ENCODE results near the gene SENP8.
"Not testable (repeated sequence)": the region's sequence is repeated elsewhere in the genome, so short reads cannot be mapped to it uniquely, and the experiment has no call there.

The SENP8 gene

DNA sequence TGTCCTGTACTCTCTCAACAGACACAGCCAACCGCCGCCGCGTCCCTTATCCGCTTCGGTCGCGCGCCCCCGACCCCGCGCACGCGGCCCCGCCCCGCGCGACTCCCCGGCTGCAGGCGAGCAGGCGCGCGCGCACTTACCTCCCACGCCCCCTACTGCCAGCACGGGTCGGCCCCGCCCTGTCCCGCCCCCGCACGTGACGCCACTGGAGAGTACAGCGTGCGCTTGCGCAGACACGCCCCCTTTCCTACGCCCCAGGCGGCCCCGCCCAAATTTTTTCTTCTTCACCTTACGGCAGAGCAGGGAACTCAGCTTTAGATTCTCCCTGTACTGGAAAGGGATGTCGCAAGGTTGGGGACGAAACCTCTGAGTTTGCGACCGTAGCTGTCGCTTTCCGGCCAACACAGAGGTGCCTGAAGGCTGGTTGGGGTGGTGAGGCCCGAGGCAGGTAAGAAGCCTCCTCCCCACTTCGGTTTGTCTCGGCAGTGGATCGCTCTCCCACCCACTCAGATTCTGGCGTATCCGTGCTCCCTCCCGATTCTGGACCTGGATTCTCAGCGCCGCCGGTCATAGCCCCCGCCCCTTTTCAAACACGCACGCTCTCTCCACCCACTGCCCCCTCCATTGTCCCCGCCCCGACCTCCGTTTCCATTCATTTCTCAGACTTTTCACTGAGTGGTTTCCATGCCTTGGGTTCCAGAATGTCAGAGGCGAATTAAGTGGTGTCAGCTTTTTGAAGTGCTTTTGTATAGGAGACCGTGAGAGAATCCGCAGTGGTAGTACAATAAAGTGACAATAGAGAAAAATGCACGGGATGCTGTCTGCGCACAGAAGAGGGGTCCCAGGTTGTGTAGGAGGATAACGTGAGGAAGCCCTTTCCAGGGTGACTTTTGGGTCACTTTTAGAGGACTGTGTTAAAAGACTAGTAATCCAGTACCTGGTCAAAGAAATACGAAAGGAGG lies at the start of gene SENP8, which contains the start of gene MYO9A:
SENP8 (plus strand) TSS at position 387 of the 962 bp plus-strand sequence. CDS start 21,221 bp downstream, outside the sequence.
MYO9A (minus strand) TSS at position 134 of the 962 bp plus-strand sequence. CDS start 71,587 bp downstream, outside the sequence.
- FAIRE-seq (peak; percentile 99), DNase-seq (ENCODE audit: insufficient read length, low spot score) (peak; percentile 96)

DNA sequence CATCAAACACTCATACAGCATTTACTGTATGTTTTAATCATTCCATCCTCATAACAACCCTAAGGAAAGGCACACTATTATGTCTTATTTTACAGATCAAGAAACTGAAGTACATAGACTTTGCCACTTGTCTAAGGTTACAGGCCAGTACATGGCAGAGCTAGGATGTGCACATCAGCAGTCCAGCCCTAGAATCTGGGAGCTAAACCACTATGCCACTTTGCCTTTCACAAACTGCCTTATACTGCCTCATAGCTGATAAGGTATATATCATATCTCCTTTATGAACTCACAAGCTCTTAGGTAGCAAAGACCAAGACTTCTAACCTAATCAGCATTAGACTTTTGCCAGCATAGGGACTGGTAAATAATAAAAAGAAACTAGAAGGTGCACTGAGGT lies 49.3 kb upstream of the SENP8 start:
- DNase-seq (ENCODE audit: insufficient read length, low spot score): no peak
- FAIRE-seq: no peak

GRCh38 chr15:72070817-72071447 lies 47.3 kb upstream of the SENP8 start:
- FAIRE-seq (no peak), DNase-seq (ENCODE audit: insufficient read length, low spot score) (no peak)

DNA sequence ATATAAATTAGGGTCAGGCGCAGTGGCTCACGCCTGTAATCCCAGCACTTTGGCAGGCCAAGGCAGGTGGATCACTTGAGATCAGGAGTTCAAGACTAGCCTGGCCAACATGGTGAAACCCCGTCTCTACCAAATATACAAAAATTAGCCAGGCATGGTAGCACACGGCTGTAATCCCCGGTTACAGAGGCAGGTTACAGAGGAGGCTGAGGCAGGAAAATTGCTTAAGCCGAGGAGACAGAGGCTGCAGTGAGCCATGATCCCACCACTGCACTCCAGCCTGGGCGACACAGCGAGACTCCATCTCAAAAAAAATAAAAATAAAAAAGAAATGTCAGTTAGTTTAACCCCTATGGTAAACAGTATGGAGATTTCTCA lies 46.8 kb upstream of the SENP8 start:
- FAIRE-seq; DNase-seq (ENCODE audit: insufficient read length, low spot score): not testable (repeated sequence)

DNA sequence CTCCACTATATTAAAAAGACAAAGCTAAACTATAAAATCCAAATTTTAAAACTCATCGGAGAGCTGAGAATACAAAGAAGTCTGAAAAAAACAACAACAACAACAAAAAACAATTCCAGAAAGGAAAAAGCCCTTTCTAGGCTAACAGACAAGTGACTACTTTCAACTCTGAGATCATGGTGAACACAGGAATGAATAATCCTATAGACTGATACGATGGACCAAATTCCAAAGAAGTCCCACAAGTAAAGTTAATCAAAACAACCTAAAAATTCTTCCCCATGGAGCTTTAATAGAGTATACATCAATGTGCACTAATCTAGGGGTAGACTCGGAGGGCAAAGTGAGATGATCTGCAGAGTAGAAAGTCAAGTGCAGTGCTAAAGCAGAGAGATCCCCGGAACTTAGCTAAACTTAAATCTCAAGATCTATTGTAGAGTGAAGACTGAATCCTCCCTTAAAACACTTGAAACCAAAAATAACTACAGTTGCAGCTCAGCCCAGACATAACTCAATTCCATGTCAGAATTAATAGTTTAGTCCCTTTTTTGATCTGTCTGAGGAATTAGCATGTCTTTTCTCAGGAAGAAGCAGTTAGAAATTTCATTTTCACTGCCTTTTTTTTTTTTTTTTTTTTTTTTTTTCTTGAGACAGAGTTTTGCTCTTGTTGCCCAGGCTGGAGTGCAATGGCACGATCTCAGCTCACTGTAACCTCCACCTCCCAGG lies 43.7 kb upstream of the SENP8 start:
- DNase-seq (ENCODE audit: insufficient read length, low spot score) (no peak), FAIRE-seq (no peak)

DNA sequence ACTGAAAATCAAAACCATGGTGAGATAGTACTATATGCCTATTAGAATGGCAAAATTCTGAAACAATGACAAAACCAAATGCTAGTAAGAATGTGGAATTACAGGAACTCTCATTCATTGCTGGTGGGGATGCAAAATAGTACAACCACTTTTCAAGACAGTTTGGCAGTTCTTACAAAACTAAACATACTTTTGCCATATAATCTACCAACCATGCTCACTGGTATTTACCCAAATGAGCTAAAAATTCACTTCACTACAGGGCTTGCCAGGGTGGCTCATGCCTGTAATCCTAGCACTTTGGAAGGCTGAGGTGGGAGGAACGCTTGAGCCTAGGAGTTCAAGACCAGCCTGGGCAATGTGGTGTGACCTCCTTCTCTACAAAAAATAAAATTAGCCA lies 40.3 kb upstream of the SENP8 start:
- no peak for DNase-seq (ENCODE audit: insufficient read length, low spot score)
- FAIRE-seq: peak; percentile 9

DNA sequence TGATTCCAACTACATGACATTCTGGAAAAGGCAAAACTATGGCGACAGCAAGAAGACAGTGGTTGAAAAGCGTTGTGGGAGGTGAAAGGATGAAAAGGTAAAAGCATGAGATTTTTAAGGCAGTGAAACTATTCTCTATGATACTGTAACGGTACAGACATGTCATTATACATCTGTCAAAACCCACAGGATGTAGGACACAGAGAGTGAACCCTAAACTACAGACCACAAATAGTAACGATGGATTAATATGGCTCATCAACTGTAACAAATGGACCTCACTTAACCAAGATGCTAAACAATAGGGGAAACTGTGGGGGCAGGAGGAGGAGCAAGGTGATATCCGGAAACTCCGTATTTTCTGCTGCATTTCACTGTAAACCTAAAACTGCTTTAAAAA lies 39.3 kb upstream of the SENP8 start:
- DNase-seq (ENCODE audit: insufficient read length, low spot score) (no peak), FAIRE-seq (no peak)

DNA sequence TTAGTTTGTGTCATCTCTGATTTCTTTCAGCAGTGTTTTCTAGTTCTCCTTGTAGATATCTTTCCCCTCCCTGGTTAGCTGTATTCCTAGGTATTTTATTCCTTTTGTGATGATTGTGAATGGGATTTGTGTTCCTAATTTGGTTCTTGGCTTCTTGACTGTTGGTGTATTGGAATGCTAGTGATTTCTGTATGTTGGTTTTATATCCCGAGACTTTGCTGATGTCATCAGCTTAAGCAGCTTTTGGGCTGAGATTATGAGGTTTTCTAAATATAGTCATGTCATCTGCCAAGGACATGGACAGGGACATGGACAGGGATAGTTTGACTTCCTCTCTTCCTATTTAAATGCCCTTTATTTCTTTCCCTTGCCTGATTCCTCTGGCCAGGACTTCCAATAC lies 36.0 kb upstream of the SENP8 start:
- FAIRE-seq (no peak), DNase-seq (ENCODE audit: insufficient read length, low spot score) (no peak)

DNA sequence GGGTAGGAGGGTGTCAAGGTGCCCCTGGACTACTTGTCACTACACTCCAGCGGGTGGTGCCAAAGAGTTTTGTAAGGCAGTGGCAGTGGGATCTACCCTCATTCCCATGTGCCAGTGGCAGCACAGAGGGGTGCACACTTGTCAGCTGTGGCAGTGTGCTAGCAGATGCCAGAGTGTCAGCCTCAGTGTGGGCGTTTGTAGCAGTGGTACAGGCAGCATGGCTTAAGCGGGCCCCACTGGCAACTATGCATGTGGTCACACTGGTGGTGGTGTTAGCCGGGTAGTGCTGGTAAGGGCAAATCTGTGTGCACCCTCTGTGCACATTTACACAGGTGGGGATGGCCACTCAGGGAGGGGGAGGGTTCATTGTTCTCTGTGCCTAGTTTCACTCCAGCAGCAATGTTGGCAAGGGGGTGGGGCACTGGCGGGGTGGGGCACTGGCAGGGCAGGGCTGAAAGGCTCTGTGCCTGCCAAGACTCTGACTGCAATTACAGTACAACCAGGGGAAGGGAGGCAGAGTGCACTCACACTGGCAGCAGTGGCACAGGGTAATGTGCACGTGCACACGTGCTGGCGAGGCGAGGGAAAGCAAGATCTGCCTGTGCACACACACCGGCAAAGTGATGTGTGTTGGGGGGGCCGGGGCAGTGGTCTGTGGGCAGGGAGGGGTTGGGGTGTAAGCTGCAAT lies 32.0 kb upstream of the SENP8 start:
- FAIRE-seq: peak; percentile 80
- DNase-seq (ENCODE audit: insufficient read length, low spot score): no peak

DNA sequence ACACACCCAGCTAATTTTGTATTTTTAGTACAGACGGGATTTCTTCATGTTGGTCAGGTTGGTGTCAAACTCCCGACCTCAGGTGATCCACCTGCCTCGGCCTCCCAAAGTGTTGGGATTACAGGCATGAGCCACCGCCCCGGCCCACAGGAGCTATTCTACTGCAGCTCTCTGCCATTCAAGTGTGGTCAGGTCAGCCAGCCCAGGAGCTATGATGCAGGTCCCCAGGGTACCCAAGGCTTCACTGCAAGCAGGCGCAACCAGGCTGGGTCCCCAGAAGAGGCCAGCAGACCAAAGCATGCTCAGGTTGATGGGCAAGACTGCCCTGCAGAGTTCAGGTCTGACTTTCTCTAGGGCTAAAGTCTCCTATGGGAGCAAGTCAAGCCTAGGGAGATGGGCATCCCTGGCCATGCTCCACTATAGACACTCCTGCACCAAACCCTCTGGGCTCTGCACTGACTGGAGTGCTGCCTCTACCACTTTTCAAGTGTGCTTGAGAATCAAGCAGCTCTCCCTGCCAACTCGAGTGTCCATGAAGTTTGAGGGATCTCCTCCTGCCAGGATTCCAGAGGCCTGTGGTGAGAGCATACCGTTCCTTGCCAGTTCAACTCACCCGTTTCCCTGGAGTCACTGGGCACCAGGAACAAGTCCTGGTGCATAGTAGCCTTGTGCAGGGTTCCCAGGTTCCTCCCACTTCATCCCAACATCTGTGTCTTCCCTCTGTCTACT lies 31.1 kb upstream of the SENP8 start:
- DNase-seq (ENCODE audit: insufficient read length, low spot score) (no peak), FAIRE-seq (no peak)

DNA sequence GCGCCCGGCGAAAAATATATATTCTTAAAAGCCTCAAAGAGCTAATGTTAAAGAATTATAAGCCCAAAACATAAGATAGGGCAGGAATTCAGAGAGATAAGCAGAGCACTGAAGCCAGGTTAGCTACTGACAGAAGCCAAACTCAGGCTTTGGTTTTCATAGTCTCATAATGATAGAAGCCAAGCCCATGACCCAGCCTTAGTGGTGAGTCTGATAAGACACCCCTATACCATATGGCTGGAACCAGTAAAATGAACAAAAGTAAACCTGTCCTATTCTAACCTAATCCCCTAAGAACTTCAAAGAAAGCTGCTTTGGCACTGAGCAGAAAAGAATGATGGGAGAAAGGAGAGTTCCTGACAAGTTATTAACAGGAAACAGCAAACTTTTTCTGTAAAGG lies 26.2 kb upstream of the SENP8 start:
- no peak for DNase-seq (ENCODE audit: insufficient read length, low spot score)
- no peak for FAIRE-seq

DNA sequence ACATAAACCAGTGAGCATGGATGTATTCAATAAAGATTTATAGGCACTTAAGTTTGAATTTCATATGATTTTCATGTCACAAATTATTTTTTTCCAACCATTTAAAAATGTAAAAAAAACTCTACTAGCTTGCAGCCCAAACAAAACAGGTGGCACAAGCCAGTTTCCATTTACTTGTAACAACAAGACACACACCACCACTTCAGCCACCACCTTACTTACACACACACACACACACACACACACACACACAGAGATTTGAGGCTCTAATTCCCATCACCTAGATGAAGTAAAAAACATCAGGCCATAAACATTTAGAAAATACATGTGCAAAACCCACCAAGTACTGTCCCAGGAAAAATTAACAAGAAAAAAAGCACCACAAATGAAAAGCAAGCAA lies 25.5 kb upstream of the SENP8 start:
- FAIRE-seq (no peak), DNase-seq (ENCODE audit: insufficient read length, low spot score) (no peak)

- FAIRE-seq: peak; percentile 49
These were observed 21.4 kb upstream of the SENP8 start for GRCh38 chr15:72096796-72097195.

DNA sequence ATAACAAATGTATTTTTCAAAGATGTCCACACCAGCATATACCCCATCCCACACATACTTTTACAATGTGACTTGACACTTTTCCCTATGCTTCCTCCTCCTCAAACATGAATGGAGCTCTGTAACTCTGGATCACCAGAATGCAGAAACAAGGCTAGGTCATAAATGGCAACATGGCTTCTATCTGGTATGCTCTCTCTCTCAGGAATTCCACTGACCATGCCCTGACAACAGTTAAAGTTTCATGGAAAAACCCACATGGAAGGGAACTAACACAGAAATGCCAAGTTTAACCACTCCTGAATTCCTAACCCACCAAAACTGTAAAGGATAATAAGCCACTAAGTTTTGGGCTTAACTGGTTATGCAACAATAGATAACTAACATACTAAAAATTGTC lies 20.2 kb upstream of the SENP8 start:
- no peak for FAIRE-seq
- DNase-seq (ENCODE audit: insufficient read length, low spot score): no peak

More at GRCh38 chr15:72096796-72097195, 21.4 kb upstream of the SENP8 start:
- DNase-seq (ENCODE audit: insufficient read length, low spot score): no peak

- DNase-seq (ENCODE audit: insufficient read length, low spot score): no peak
- no peak for FAIRE-seq
These were observed 19.0 kb upstream of the SENP8 start for GRCh38 chr15:72099155-72099554.

DNA sequence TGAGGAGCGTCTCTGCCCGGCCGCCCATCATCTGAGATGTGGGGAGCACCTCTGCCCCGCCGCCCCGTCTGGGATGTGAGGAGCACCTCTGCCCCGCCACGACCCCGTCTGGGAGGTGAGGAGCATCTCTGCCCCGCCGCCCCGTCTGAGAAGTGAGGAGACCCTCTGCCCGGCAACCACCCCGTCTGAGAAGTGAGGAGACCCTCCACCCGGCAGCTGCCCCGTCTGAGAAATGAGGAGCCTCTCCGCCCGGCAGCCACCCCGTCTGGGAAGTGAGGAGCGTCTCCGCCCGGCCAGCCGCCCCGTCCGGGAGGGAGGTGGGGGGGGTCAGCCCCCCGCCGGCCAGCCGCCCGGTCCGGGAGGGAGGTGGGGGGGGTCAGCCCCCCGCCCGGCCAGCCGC lies 17.7 kb upstream of the SENP8 start:
- not testable (repeated sequence) for FAIRE-seq; DNase-seq (ENCODE audit: insufficient read length, low spot score)

DNA sequence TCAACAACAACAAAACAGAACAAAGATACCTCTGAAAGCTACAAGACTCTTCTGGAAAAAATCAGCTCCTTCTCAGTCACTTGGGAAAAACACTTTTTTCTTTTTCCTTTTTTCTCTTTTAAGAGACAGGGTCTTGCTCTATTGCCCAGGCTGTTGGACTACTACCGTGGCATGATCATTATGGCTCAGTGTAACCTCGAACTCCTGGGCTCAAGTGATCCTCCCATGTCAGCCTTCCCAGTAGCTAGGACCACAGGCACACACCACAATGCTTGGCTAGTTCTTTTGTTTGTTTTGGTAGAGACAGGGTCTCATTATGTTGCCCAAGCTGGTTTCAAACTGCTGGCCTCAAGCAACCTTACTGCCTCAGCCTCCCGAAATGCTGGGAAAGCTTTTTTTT lies 13.1 kb upstream of the SENP8 start:
- FAIRE-seq: no peak
- no peak for DNase-seq (ENCODE audit: insufficient read length, low spot score)

DNA sequence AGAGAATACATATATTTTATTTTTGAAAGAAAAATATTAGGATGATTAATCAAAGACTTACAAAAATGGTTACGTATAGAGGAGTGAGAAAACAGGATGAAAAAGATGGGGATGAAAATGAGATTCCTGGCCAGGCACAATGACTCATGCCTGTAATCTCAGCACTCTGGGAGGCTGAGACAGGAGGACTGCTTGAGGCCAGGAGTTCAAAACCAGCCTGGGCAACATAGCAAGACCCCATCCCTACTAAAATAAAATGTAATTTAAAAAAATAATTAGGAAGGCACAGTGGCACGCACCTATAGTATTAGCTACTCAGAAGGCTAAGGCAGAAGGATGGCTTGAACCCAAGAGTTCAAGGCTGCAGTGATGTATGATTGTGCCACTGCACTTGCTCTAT lies 12.1 kb upstream of the SENP8 start:
- no peak for DNase-seq (ENCODE audit: insufficient read length, low spot score)
- no peak for FAIRE-seq

DNA sequence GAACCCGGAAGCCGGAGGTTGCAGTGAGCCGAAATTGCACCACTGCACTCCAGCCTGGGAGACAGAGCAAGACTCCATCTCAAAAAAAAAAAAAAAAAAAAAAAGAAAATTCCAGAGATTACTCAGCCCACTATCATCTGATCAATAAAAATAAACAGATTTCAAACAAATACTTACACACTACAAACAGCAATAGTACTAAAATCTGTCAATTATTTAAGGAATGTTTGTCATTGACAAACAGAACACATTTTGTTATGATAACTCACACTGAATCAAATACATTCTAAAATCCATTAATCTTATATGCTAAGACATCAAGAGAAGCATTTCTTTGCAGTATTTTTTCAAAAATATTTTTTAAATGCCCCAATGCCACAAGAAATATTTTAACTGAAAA lies 7.8 kb upstream of the SENP8 start:
- FAIRE-seq (no peak), DNase-seq (ENCODE audit: insufficient read length, low spot score) (no peak)

DNA sequence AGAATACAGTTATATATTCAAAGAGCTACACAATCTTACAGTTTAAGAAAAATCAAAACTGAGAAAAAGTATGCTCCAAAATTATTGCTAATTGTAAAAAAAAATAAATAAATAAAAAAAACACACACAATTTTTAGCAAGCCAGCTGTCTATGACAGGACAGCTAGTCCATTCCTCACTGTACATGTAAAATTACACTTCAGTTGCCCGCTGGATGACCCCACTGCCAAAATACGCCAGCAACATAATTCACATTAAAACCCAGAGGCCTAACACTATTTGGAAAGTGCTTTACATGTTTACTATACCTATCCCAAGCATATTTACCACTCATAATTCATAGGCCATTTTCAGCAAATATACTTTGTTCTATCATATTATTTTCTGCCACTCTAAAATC lies 6.1 kb upstream of the SENP8 start:
- FAIRE-seq: no peak

More for the DNA sequence above, 6.1 kb upstream of the SENP8 start:
- no peak for DNase-seq (ENCODE audit: insufficient read length, low spot score)
